RWPE1 (cell line): ENCODE data around the gene CYBC1.
A peak's percentile ranks its signal among the peaks of the same experiment; 100 is the strongest.

Source experiments
- CTCF ChIA-PET: fragments of 350-600 bp; sonication (Branson Sonifier 250); formaldehyde crosslinking; extraction: SDS; loops from one replicate; lab custom pipeline; 2021; lab: Yijun Ruan, JAX
- POLR2A ChIA-PET: fragments of 400-600 bp; formaldehyde crosslinking; extraction: SDS; loops from one replicate; lab custom pipeline; 2020; ENCODE audit warnings: antibody characterized with exemption; ENCODE audit not compliant: low non-redundant PET; lab: Yijun Ruan, JAX
- DNase-seq: peaks from one replicate; pipeline ENCODE4 v3.0.0; 2012; ENCODE audit warnings: low spot score
- H3K27ac ChIP-seq: fragments of 450-650 bp; 2 replicates; pipeline ENCODE4 v1.5.1; 2017
- TF ChIP-seq, protein P1 (sequence below): fragments of 450-650 bp; conservative IDR thresholded peaks from 2 replicates; pipeline ENCODE4 v1.5.1; 2017; ENCODE audit warnings: low read depth, mild to moderate bottlenecking

Gene CYBC1

DNA sequence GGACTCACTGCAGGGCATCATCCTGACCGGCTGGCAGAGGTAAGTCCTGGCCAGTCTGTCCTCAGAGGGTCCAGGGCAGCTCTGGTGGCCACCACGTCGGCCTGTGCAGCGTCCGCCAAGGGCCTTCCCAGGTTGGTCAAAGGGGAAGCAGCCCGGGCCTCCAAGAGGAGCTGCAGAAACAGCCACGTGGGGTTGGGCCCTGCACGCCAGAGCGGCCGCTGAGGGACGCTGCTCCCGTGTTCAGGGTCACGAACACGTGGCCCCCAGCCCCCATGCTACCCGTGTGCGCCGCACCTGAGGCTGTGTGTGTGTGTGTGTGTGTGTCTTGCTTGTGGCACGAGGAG is 13.3 kb downstream of the CYBC1 start:
- POLR2A ChIA-PET: no interaction called here
- no peak overlapping the region for H3K27ac ChIP-seq
- CTCF ChIA-PET: no interaction called here
- no peak for DNase-seq
- TF ChIP-seq, protein P1, sequence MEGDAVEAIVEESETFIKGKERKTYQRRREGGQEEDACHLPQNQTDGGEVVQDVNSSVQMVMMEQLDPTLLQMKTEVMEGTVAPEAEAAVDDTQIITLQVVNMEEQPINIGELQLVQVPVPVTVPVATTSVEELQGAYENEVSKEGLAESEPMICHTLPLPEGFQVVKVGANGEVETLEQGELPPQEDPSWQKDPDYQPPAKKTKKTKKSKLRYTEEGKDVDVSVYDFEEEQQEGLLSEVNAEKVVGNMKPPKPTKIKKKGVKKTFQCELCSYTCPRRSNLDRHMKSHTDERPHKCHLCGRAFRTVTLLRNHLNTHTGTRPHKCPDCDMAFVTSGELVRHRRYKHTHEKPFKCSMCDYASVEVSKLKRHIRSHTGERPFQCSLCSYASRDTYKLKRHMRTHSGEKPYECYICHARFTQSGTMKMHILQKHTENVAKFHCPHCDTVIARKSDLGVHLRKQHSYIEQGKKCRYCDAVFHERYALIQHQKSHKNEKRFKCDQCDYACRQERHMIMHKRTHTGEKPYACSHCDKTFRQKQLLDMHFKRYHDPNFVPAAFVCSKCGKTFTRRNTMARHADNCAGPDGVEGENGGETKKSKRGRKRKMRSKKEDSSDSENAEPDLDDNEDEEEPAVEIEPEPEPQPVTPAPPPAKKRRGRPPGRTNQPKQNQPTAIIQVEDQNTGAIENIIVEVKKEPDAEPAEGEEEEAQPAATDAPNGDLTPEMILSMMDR: no peak

DNA sequence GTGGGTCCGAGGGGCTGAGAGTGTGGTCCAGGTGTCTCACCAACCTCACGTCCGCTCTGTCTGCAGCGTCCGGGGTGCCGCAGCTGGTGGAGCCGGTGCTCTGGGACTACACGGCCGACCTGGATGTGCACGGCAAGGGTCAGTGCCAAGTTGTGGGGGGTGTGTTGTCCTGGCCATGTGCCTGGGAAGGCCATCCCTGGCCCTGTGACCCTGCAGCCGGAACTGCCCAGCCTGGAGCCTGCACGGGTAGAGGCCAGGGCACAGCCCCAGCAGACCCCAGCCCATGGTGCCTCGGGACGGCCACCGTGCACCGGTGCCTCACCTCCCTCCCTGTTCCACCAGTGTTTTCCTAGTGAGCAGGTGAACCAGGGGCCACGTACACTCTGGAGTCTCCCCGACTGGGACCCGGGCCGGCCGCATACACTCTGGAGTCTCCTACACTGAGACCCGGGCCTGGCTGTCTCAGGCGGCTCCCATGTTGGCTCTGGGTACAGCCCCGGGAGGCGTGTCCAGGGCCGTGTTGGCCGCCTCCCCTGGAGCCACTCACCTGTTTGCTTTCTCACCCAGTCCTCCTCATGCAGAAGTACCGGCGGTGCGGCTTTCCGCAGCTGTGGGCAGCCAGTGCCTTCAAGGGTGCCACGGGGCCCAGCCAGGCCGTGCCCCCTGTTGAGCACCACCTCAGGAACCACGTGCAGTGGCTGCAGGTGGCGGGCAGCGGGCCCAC is 13.8 kb downstream of the CYBC1 start:
- POLR2A ChIA-PET: no interaction called here
- DNase-seq: no peak
- TF ChIP-seq, protein P1: no peak
- CTCF ChIA-PET: no interaction called here
- H3K27ac ChIP-seq: no peak overlapping the region

DNA sequence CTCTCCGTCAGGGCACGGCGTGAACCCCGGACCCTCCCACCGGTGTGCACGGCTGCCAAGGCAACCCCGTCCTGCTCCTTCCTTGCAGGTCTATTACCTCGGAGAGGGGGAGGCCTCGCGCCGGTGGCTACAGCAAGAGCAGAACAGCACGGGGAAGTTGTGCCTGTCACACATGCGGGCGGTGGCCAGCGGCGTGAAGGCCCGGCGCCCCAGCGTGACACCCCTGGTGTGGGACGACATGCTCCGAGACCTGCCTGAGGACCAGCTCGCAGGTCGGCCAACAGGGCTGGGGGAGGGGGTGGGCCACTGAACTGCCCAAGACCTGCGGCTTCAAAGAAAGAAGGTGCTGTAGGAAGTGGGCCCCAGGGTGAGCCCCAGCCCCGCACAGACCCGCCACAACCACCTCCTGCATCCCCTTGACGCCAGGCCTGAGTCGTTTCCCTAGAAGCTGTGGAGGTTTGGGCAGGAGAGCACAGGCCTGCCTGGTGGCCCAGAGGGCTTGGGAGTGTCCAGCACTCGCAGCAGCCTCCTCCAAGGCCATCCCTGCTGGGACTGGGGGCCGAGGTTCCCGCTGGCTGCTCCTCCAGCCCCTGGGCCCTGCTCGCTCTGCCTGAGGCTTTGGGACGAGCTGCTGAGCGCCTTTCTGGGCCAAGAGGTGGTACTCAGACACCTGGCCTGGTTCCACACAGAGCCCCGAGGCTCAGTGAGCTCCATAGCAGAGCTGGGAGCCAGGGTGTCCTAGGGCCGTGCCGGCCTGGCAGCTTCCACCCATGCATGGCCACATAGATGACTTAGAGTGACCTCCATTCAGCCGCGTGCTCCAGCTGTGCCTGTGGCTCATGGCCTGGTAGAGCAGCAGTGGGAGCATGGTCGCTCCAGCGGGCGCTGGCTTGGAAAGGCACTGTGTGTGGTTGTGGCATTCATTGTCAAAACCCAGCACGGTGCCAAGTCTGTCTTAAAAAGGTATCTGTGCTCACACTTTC is 14.7 kb downstream of the CYBC1 start:
- TF ChIP-seq, protein P1: no peak
- ChIA-PET POLR2A (interaction anchor here (0.6 kb wide), 1 partner anchor 129 kb away, joined by 4 read pairs; no protein-coding TSS in a partner anchor), CTCF (no interaction called here)
- no peak for DNase-seq
- peak overlapping the region; percentile 8; the same call in 1 of the 2 replicates for H3K27ac ChIP-seq

DNA sequence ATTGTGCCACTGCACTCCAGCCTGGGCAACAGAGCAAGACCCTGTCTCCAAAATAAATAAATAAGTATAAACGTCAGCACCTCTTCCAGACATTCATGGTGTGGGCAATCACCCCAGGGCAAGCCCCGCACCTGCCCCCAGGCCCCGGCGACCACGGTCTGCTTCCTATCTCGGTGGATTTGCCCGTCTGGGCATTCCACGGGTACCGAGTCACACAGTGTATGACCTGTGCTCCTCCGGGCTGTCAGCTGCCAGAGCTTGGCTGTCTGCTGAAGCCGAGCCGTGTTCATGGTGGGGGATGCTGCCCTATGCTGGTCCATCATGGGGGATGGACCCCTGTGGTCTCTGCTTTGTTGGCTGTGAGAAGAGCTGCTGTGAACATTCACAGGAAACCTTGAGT is 15.4 kb downstream of the CYBC1 start:
- ChIA-PET CTCF (no interaction called here), POLR2A (no interaction called here)
- TF ChIP-seq, protein P1: no peak
- no peak overlapping the region for H3K27ac ChIP-seq
- DNase-seq: no peak

DNA sequence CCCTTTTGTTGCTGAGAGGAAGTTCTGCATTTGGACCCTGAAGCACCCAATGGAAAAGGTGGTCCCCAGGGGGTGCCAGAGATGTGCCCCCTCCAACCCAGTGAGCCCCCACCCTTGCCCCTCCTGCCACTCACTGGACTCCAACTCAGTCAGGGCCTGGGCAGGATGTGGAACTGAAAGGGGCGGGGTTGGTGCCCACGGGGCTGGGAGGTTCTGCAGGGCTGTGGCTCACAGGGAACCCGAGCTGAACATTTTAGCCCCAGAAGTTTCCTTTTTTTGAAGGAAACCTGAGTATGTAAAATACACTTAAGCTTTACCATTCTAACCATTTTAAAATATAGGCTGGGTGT is 16.4 kb downstream of the CYBC1 start:
- ChIA-PET CTCF (no interaction called here), POLR2A (no interaction called here)
- no peak for DNase-seq
- TF ChIP-seq, protein P1: no peak
- peak overlapping the region; percentile 37 for H3K27ac ChIP-seq

DNA sequence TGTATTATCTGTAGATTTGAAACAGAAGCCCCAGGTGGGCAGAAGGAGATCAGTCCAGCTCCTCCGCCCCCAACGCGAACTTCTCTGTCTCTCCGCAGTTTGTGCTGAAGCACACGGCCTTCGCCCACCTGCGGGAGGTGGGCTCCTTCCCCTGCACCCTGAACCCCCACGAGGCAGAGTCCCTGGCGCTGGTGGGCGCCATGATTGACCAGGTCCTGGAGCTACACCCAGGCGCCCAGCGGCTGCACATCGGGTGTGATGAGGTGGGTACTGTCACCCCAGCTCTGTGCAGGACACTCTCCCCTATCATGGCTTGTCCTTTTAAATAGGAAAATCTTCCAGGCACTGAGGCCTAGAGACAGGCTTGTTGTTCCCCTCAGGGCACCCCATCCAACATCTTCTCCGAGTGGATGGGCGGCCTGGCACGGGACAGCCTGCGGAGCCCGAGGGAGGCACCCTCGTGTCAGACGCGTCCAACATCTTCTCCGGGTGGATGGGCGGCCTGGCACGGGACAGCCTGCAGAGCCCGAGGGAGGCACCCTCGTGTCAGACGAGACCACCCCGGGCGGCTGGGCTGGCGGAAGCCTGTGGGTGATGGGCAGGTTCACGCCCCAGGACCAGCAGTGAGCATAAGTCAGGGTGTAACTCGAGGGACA is 16.9 kb downstream of the CYBC1 start:
- POLR2A ChIA-PET: no interaction called here
- TF ChIP-seq, protein P1: no peak
- peak overlapping the region; percentile 37 for H3K27ac ChIP-seq
- CTCF ChIA-PET: no interaction called here
- DNase-seq: no peak
